Liver (tissue), 9 donors: ENCODE results near the gene SLC2A10. TPM values are rescaled to one million over a fixed set of nuclear protein-coding genes. Genes with fewer than 3 reads are reported as not detected.

Source experiments
- DNase-seq: peaks from one replicate; pipeline ENCODE4 v3.0.0-alpha.2; 2017; ENCODE audit warnings: low spot score
- H3K27ac ChIP-seq, 2 donors: one replicate each; pipeline ENCODE4 v1.7.0; 2013; ENCODE audit warnings: inconsistent platforms in 2 of 2, low read length in 2 of 2, control low read depth in 1 of 2, low read depth in 1 of 2, mild to moderate bottlenecking in 1 of 2
- H3K27me3 ChIP-seq, 4 donors: one replicate each; pipeline versions ENCODE4 v1.6.1 to v1.7.0; 2013; ENCODE audit warnings: low read length in 3 of 4, inconsistent platforms in 1 of 4, mild to moderate bottlenecking in 1 of 4, moderate library complexity in 1 of 4; ENCODE audit not compliant: control insufficient read depth in 4 of 4, insufficient read depth in 4 of 4
- H3K36me3 ChIP-seq, 4 donors: one replicate each; pipeline versions ENCODE4 v1.6.1 to v1.7.0; 2013; ENCODE audit warnings: low read length in 3 of 4, mild to moderate bottlenecking in 3 of 4, low read depth in 1 of 4, moderate library complexity in 1 of 4; ENCODE audit not compliant: control insufficient read depth in 4 of 4, insufficient read depth in 3 of 4
- H3K4me1 ChIP-seq, 4 donors: one replicate each; pipeline versions ENCODE4 v1.6.1 to v1.7.0; 2013; ENCODE audit warnings: low read length in 3 of 4, mild to moderate bottlenecking in 3 of 4, moderate library complexity in 1 of 4; ENCODE audit not compliant: control insufficient read depth in 4 of 4, insufficient read depth in 4 of 4
- H3K4me3 ChIP-seq, 3 donors: one replicate each; pipeline versions ENCODE4 v1.6.1 to v1.7.0; 2013; ENCODE audit warnings: low read length in 3 of 3, control low read depth in 1 of 3, low read depth in 1 of 3, mild to moderate bottlenecking in 1 of 3
- H3K9ac ChIP-seq, 2 donors: one replicate each; pipeline ENCODE4 v1.7.0; 2013; ENCODE audit warnings: low read length in 2 of 2, mild to moderate bottlenecking in 2 of 2, moderate library complexity in 2 of 2, control low read depth in 1 of 2, low read depth in 1 of 2
- H3K9me3 ChIP-seq, 4 donors: one replicate each; pipeline versions ENCODE4 v1.6.1 to v1.7.0; 2013; ENCODE audit warnings: low read length in 3 of 4; ENCODE audit not compliant: control insufficient read depth in 4 of 4
- CTCF ChIP-seq: fragments of 150-350 bp; IDR thresholded peaks from 2 replicates; pipeline ENCODE4 v1.5.1; 2017; ENCODE audit warnings: improper control_type of control experiment, low read depth, low read length; ENCODE audit not compliant: missing input control
- FOXA1 ChIP-seq: IDR thresholded peaks from 2 replicates; pipeline ENCODE4 v1.6.1; 2016; ENCODE audit warnings: antibody characterized with exemption
- FOXA2 ChIP-seq: IDR thresholded peaks from 2 replicates; pipeline ENCODE4 v1.6.1; 2016; ENCODE audit warnings: antibody characterized with exemption
- HNF4A ChIP-seq, 2 donors: conservative IDR thresholded peaks; 2 replicates each; pipeline ENCODE4 v1.6.1; 2016; ENCODE audit warnings: antibody characterized with exemption in 2 of 2, mild to moderate bottlenecking in 2 of 2
- HNF4G ChIP-seq: IDR thresholded peaks from 2 replicates; pipeline ENCODE4 v1.6.1; 2016; ENCODE audit warnings: antibody characterized with exemption
- JUND ChIP-seq, 2 donors: IDR thresholded peaks; 2 replicates each; pipeline ENCODE4 v1.6.1; 2016; ENCODE audit warnings: antibody characterized with exemption in 2 of 2
- NR2F2 ChIP-seq: IDR thresholded peaks from 2 replicates; pipeline ENCODE4 v1.6.1; 2016; ENCODE audit warnings: antibody characterized with exemption
- RXRA ChIP-seq, 2 donors: IDR thresholded peaks; 2 replicates each; pipeline ENCODE4 v1.6.1; 2017 to 2018; ENCODE audit warnings: antibody characterized with exemption in 2 of 2, mild to moderate bottlenecking in 1 of 2
- SP1 ChIP-seq: IDR thresholded peaks from 2 replicates; pipeline ENCODE4 v1.6.1; 2018; ENCODE audit warnings: antibody characterized with exemption, mild to moderate bottlenecking
- YY1 ChIP-seq: IDR thresholded peaks from 2 replicates; pipeline ENCODE4 v1.6.1; 2016; ENCODE audit warnings: antibody characterized with exemption, mild to moderate bottlenecking
- ZBTB33 ChIP-seq: IDR thresholded peaks from 2 replicates; pipeline ENCODE4 v1.6.1; 2016; ENCODE audit warnings: antibody characterized with exemption
- WGBS: extraction: QIAGEN DNeasy Blood & Tissue Kit; methylation state at CpG from one replicate; pipeline ENCODE4 v1.1.7; 2013; 5-methylcytosine and 5-hydroxymethylcytosine counted together
- polyA plus RNA-seq, 2 donors: library from polyadenylated mRNA; stranded (reverse) in 1 of 2; unstranded in 1 of 2; fragments of 200-250 nt in 1 of 2; fragments of >200 nt in 1 of 2; fragmentation: Nextera tagmentation in 1 of 2; extraction: Ambion mirVana in 1 of 2; gene quantifications; one replicate each; pipeline versions ENCODE4 v1.2.1 to v1.2.3, GENCODE V29; 2013 to 2015
- total RNA-seq, 2 donors: library from RNA; depleted of rRNA; stranded (reverse); fragments of >200 nt; gene quantifications; one replicate each; pipeline ENCODE4 v1.2.3, GENCODE V29; 2014
- TF ChIP-seq, protein P1 (sequence below): IDR thresholded peaks from 2 replicates; pipeline ENCODE4 v1.6.1; 2016; ENCODE audit warnings: antibody characterized with exemption
- TF ChIP-seq, protein P2 (sequence below): IDR thresholded peaks from 2 replicates; pipeline ENCODE4 v1.6.1; 2016; ENCODE audit warnings: antibody characterized with exemption
- TF ChIP-seq, protein P3 (sequence below): IDR thresholded peaks from 2 replicates; pipeline ENCODE4 v1.6.1; 2016; ENCODE audit warnings: antibody characterized with exemption, mild to moderate bottlenecking
- donor health status: healthy.
- donor health status: healthy.
- donor health status: healthy.
- donor health status: healthy.
- donor health status: healthy.

SLC2A10 gene
- total and polyA plus RNA-seq, 4 donors: 8.0 to 79.7 (median 26.7) TPM

GRCh38 chr20:46739431-46740213, 30.2 kb downstream of the SLC2A10 start (continued):
- TF ChIP-seq CTCF: no peak
- TF ChIP-seq FOXA2: no peak

DNA sequence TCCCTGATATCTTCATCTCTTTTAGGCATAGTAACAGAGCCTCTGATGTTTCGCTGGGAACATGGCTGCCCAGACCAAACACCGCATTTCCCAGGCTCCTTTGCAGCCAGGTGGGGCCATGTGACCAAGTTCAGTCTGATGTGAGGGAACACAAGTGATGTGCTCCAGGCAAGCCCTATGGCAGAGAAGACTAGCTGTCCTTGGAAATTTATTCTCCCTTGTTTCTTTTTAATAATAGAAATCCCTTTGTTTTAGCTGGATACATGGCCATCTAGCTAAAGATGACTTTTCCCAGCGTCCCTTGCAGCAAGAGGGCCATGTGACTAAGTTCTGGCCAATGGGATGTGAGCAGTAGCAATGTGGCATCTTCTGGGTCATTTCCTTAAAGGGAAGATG, 30.8 kb downstream of the SLC2A10 start:
- Histone ChIP-seq H3K9ac (no peak overlapping the region), H3K27ac (no peak overlapping the region), H3K27me3 (no peaks in the 10 kb centered on the region), H3K4me1 (peaks cover 0 to 3% (median under 1%) of the 10 kb centered on the region in 4 donors), H3K4me3 (no peak overlapping the region), H3K36me3 (peaks cover 0 to 2% (median 0%) of the 10 kb centered on the region in 4 donors), H3K9me3 (no peaks in the 10 kb centered on the region)
- TF ChIP-seq ZBTB33: no peak
- TF ChIP-seq CTCF: no peak
- TF ChIP-seq, protein P1, sequence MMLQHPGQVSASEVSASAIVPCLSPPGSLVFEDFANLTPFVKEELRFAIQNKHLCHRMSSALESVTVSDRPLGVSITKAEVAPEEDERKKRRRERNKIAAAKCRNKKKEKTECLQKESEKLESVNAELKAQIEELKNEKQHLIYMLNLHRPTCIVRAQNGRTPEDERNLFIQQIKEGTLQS: no peak
- TF ChIP-seq, protein P2, sequence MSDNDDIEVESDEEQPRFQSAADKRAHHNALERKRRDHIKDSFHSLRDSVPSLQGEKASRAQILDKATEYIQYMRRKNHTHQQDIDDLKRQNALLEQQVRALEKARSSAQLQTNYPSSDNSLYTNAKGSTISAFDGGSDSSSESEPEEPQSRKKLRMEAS: no peak
- no peak for TF ChIP-seq FOXA1
- TF ChIP-seq SP1: no peak
- TF ChIP-seq NR2F2: no peak
- TF ChIP-seq RXRA (IDR thresholded peaks at IDR 0.05): no peak
- no peak for TF ChIP-seq FOXA2
- TF ChIP-seq, protein P3, sequence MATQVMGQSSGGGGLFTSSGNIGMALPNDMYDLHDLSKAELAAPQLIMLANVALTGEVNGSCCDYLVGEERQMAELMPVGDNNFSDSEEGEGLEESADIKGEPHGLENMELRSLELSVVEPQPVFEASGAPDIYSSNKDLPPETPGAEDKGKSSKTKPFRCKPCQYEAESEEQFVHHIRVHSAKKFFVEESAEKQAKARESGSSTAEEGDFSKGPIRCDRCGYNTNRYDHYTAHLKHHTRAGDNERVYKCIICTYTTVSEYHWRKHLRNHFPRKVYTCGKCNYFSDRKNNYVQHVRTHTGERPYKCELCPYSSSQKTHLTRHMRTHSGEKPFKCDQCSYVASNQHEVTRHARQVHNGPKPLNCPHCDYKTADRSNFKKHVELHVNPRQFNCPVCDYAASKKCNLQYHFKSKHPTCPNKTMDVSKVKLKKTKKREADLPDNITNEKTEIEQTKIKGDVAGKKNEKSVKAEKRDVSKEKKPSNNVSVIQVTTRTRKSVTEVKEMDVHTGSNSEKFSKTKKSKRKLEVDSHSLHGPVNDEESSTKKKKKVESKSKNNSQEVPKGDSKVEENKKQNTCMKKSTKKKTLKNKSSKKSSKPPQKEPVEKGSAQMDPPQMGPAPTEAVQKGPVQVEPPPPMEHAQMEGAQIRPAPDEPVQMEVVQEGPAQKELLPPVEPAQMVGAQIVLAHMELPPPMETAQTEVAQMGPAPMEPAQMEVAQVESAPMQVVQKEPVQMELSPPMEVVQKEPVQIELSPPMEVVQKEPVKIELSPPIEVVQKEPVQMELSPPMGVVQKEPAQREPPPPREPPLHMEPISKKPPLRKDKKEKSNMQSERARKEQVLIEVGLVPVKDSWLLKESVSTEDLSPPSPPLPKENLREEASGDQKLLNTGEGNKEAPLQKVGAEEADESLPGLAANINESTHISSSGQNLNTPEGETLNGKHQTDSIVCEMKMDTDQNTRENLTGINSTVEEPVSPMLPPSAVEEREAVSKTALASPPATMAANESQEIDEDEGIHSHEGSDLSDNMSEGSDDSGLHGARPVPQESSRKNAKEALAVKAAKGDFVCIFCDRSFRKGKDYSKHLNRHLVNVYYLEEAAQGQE: no peak
- TF ChIP-seq HNF4G: no peak
- no peak for TF ChIP-seq HNF4A (conservative IDR thresholded peaks at IDR 0.05)
- no peak for TF ChIP-seq YY1
- no peak for TF ChIP-seq JUND (IDR thresholded peaks at IDR 0.05)
- WGBS: 88% methylated on average over 3 of the region's 3 CpGs
- DNase-seq: no peak
